Stomach (tissue), 4 donors: ENCODE measurements around the gene NDUFA12.

Experiments used
- CTCF ChIP-seq, 7 experiments: fragments of 450-650 bp in 4 of 7; fragments of 200-600 bp in 3 of 7; sonication (generic) in 3 of 7; IDR thresholded peaks; one replicate each; pipeline ENCODE4 v1.5.1; 2016 to 2019; ENCODE audit warnings: antibody characterized with exemption in 7 of 7, control low read depth in 2 of 7, mild to moderate bottlenecking in 1 of 7
- EP300 ChIP-seq: sonication (generic); formaldehyde crosslinking; IDR thresholded peaks from one replicate; pipeline ENCODE4 v1.6.1; 2017; ENCODE audit warnings: antibody characterized with exemption

GRCh38 chr12:94930772-94931171 lies 72.7 kb downstream of the NDUFA12 start:
- no peak for TF ChIP-seq CTCF (IDR thresholded peaks at IDR 0.05)
- TF ChIP-seq EP300 = no peak
